GM12872 (cell line): ENCODE results near the gene BCDIN3D.

Source experiments
- CTCF ChIP-seq: IDR thresholded peaks from 3 replicates; pipeline ENCODE4 v1.5.1; 2011; ENCODE audit warnings: low read depth, mild to moderate bottlenecking, low read length, moderate library complexity; ENCODE audit not compliant: insufficient read depth

Gene BCDIN3D

DNA sequence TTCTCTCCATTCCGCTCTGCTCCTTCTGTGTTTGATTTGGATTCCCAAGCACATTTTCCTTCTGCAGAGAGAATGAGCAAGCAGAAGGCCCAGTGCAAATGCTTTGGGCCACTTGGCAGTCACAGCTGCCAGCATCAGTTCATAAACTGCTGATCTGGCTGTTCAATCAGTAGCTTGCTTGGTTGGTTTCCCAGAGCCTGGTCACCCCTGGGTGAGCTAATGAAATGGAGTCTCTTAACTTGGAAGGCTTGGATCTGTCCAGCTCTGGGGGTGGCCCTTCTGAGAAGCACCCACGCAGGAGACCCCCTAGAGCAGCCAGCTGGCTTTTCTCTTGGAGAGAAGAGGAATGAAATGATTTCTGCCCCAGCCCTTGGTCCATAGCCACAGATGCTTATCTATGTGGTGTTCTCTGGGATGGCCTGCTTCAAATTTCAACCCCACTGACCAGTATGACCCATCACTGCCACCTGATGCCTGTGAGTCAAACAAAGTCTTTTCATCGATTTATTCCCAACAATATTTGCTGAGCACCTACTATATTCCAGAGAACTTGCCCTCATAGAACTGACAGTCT, 30.5 kb upstream of the BCDIN3D start:
- no peak for TF ChIP-seq CTCF

DNA sequence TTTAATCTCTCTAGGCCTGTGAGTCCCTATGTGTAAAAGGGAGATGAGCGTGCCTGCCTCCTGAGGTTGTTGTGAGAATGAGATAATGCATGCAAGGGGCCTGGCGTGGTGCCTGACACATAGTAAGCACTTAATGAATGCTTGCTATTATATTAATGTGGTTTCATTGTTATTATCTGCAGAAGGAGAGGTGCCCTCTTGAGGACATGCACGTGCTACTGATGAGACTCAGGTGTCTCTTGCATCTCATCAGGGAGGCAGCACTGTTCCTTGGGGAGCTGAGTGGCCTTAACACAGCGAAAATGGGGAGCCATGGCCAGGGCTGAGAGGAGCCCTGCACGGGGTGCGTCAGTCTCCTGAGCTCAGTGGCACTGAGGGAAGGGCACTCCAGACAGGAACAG, 29.9 kb upstream of the BCDIN3D start:
- TF ChIP-seq CTCF: no peak

- no peak for TF ChIP-seq CTCF
These were observed 29.5 kb upstream of the BCDIN3D start for GRCh38 chr12:49872381-49872780.

GRCh38 chr12:49871263-49871561, 28.3 kb upstream of the BCDIN3D start:
- TF ChIP-seq CTCF: no peak

DNA sequence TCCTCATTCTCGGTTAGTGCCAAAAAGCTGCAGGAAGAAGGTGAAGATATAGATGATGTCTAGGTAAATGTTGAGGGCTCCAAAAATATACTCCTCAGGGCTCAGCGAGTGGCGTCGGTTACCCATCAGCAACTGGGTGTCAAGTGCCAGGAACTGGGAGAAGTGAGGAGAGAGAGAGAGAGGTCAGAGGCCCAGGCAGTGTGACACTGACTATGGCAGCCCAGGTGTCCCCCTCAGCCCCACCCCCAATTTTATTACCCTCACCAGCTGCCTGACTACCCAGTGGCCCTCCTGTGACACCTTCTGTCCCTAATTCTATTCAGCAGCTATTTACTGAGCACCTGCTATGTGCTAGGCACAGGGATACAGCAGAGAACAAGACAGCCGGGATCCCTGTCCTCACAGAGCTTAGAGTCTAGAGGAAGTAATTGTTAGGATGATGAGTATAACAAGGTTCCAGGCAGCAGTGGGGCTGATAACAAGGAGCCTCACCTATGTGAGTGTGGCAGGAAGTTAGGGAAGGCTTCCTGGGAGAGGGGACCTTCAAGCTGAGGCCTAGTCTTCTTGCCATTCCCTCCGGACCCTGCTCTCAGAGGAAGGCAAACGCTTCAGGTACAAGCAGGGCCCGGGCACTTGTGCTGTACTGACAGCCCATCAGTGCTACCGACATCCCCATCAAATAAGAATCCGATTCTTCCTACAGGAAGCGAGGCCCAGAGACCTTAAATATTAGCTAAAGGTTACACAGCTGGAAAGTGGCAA, 27.8 kb upstream of the BCDIN3D start:
- TF ChIP-seq CTCF: no peak

DNA sequence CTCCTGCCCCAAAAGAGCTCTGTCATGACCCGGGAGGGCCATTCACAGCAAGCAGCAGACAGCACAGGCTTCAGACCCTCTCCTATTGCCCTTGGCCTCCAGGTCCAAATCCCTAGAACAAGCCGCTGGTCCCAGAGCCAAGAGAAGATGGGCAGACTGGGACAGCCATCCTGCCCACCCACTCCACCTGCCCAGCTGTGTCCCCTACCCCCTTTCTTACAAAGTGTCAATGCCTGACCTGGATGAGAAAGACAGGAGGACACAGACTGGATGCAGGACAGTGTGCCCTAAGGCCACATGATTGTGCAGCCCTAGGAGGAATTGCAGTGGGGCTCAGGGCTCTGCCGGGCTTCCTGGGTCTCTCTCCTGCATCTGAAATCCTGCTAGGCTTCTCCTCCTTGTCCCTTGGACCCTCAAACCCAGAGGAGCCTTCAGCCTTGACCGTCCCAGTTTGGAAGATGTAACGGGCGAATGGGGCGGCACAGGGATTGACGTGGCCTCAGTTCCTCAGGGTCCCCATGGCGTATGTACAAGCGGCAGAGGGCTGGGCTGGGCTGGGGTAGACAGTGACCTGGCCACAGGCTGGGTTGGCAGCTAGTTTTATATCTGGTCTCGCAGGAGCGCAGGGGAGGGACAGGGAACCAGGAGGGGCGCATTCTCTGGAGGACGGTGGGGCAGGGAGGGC, 27.1 kb upstream of the BCDIN3D start:
- no peak for TF ChIP-seq CTCF

DNA sequence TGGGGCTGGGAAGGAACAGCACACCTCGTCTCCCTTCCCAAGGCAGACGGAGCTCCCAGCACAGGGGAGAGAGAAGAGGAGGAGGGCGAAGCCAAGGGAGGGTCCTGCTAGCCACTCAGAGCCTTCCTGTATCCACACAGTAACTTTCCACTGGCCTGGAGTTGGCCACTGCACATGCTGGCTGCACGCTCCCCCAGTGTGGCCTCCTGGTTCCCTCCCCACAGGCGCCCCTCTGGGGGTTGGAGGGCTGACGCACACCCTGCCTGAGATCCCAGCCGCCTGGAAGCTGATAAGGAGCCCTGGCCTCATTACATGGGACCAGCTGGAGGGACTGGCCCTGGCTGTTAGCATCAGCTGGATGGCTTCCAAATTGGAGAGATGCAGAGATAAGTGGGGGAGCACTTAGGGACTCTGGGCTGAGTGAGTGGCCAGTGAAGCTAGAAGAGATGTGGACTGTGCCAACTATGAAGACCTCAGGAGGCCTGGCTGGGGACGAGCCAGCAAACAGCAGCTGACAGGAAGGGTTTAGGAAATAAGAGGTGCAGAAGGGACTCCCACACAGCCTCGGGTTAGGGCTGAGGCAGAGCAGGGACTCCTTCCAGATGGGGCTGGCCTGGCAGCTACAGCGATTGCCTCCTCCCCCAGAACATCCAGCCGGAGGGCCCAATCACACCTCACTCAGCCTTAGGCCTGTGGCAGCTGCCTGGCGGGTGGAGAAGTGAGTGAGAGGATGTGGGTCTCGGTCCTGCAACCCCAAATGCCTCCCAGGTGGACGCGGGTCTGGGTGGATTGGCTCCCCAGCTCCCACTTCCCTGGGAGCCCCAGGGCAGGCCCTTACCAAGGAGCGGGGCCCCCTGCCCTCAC, 26.3 kb upstream of the BCDIN3D start:
- no peak for TF ChIP-seq CTCF
